GM19455 (cell line): ENCODE measurements around the gene APLN.

Experiments
- ATAC-seq: cut with Tn5 transposase; IDR thresholded peaks from one replicate; pipeline ENCODE4 v1.9.1; 2021; ENCODE audit not compliant: unreplicated experiment

The APLN gene

GRCh38 chrX:129641941-129642340 is 12.8 kb downstream of the APLN start:
- ATAC-seq, result no peak

DNA sequence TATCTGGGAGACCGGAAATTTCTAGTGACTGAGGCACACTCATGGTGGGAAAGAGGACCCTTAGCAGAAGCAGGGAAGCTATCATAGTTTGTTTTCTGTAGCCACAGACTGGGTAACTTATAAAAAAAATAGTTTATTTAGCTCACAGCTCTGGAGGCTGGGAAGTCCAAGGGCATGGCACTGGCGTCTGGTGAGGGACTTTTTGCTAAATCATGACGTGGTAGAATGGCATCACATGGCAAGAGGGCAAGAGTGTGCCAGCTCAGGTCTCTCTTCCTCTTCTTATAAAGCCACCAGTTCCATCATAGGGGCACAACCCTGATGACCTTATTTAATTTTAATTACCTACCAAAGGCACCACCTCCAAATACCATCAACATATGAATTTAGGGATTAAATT is 13.3 kb downstream of the APLN start:
- ATAC-seq, result no peak

GRCh38 chrX:129640737-129641136 is 14.0 kb downstream of the APLN start:
- ATAC-seq, result no peak

DNA sequence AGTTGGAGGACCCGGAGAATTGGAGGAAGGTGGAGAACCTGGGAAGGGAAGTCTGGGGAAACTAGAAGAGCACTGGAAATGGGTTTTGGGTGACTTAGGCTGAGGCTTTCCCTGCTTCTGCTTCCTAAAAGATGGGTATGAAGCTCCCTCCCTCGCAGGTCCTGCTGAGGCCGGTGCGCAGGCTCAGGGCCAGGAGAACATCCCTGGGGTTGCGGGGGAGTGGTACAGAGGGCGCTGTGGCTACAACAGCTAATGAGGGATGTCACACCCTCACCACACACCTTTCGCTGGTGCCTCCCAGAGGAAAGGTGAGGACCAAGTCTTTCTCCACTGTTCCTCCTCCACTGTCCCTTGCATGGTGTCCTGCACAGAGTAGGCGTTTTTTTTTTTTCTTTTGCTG is 15.8 kb downstream of the APLN start:
- ATAC-seq, result no peak

- ATAC-seq, result peak; percentile 57
Observed at GRCh38 chrX:129637217-129638109, 17.3 kb downstream of the APLN start.

DNA sequence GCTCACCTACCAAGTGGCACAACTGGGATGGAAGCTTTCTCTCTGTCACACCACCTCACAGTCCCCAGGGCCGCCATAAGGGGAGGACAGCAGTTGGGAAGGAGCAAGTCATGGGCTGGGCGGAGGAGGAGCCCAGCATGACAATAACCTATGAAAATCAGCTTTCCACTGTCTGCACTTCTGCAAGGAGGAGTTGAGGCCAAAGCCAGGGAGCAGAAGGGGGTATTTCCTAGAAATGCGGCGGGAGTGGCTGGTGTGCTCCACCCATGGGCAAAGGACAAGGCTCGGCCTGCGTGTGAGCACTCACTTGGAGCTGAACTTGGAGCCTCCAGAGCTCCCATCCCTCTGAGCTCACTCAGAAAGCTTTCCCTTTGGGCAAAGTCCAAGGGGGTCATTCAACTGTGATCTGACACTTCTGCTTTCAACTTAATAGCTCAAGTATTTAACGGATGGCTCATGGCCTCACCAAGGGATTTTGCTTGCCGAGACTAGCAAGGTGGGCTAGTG is 18.5 kb downstream of the APLN start:
- no peak for ATAC-seq

- ATAC-seq, result no peak
Observed at GRCh38 chrX:129634541-129634940, 20.2 kb downstream of the APLN start.

- ATAC-seq, result no peak
Observed at GRCh38 chrX:129632443-129632842, 22.3 kb downstream of the APLN start.

DNA sequence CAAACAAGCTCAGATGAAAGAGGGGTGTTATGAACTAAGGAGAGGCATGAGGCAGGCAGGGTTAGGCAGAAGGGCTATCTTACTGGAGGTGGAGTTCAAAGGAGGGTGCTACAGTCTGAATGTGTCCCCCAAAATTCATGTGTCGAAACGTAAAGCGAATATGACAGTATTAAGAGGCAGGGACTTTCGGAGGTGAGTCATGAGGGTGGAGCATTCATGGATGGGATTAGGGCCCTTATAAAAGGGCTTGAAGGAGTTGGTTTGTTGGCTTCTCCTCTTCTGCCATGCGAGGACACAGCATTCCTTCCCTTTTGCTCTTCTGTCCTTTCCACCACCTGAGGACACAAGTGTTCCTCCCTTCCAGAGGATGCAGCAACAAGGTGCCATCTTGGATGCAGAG is 22.9 kb downstream of the APLN start:
- ATAC-seq, result no peak

DNA sequence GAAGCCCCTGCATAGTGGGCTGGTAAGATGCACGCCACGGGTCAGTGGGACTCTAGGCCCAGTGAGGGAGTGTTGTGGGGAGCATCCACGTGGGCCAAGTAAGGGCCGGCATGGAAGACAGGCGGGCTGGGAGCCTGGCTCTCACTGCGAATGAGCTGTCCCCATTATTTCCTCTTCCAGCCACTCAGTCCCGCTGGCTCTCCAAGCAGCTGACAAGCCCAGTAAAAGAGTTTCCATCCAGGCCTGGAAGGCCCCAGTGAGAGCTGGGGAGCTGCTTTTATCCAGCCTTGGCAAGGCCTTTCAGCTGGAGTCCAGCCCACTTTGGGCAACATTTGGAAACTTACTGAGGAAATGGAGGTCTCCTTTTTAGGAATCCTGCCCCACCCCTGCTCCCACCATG is 24.9 kb downstream of the APLN start:
- ATAC-seq, result no peak

- ATAC-seq, result no peak
Observed at GRCh38 chrX:129626026-129626425, 28.7 kb downstream of the APLN start.

DNA sequence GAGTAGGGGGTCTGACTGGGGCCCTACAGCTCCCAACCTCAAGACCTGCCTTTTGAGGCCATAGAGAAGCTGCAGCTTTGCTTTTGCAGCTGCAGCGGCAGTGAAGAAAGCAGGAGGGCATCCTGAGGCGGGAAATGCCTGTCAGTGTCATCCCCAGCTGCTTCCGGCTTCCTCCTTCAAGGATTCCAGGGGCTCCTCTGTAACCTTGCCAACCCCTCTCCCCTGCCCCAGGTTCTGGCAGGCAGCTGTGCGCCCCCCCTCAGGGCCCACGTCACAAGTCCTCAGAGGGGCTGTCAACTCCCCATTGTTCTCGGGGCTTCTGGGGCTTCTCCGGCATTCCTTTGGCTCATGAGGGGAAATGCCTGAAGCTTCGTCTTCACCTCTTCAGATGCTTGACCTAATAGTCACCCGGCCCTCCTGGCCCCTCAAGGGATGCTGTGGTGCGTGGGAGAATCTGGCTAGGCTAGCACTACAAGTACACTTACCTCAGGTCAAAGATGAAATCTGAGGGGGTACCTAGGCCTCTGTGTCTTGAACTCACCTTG is 31.9 kb downstream of the APLN start:
- no peak for ATAC-seq

DNA sequence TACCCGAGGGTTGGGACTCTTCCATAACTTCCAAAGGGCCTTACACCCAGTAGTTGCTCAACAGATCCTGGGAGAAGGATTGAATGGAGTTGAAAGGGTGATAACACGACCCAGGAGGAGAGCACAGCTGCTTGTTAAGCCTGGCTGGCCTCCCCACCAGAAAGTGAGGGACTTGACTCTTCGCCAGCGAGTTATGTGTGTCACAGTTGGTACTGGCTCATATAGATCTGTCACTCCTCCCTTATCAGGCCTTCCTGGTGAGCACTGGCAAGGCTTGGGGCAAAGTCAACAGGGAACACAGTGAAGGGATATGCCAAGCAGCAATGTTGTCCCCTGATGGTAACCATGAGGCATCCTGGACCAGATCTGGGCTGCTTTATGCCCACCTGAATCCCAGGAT is 35.8 kb downstream of the APLN start:
- ATAC-seq, result no peak

GRCh38 chrX:129617420-129617819 is 37.3 kb downstream of the APLN start:
- no peak for ATAC-seq

DNA sequence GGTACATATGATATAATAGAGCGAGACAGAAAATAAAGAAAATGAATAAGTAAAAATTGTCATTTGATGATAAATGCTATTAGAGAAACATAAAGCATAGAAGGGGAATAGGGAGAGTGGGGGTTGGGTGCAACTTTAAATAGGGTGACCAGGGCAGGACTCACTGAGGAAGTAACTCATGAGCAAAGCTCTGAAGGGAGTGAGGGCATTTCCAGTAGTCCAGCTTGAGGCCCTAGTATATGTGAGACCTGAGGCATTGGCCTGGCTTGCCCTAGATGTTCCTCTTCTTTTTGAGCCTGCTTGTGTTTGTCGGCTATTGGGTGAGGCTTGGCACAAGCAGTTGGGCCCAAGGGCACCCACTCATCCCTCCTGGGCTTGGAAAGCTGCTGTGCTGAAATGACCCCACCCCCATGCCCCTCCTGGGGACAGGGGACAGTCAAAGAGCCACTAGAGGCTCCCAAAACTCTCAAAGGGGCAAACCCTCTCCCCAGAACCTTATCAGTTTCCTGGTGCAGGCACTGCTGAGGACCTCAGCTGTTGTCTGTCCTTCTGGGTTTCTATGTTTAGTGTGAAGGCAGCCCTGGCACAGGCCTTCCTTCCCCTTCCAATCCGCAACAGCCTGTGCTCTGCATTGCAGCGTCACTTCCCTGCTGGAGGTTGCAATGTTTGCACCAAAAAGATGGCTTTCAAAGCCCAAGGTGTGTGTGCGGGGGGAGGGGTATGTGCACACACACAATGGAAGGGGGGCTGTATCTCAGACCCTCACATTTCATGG is 40.1 kb downstream of the APLN start:
- no peak for ATAC-seq

- no peak for ATAC-seq
Observed at GRCh38 chrX:129613596-129613995, 41.2 kb downstream of the APLN start.

DNA sequence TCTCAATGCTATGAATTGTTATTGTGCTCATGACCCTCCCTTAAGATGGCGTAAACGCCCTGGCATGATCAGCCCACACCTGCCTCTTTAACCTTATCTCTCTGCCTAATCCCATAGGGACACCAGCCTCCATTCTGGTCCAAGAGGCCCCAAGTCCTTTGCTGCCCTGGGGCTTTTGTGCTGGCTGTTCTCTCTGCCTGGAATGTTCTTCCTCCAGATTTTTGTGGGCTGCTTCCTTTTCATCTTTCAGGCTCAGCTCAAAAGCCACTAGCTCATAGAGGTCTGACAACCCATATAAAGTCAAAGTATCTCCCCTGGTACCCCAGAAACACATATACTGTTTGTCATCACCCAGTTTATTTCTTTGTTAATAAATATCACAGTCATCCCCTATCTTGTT is 42.4 kb downstream of the APLN start:
- no peak for ATAC-seq

DNA sequence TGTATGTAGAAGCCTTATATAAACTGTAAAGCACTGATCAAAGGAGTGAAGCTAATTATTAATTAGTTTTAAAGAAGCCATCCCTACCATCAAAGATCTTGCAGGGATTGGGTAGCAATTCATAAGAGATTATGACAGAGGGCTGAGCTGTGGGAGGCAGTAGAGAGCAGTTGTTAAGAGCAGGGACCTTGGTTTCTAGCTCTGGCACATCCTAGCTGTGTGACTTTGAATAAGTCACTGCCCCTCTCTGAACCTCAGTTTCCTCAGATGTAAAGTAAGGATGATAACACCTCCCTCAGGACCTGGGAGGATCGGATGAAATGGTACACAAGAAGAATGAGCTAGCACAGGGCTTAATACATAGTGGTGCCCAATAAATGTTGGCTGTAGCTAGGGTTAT is 45.4 kb downstream of the APLN start:
- no peak for ATAC-seq

DNA sequence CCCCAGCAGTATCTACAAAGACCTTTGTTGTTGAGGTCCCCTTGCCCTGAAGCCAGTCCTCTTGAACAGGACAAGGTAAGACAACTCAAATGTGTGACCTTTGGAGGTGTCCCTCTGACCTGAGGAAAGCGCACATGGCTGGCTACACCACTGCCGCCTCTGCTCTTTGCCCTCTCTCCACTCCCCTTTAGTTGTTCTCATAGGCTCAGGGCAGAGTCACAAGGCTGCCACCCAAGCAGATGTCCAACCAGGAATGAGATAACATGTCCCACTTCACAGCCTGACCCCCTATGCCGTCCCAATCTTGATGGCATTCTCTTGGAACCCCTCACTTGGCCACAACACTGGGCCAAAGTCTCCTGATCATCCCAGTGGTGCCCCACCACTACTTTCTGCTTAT is 46.3 kb downstream of the APLN start:
- ATAC-seq, result no peak

- ATAC-seq, result no peak
Observed at GRCh38 chrX:129606918-129607317, 47.8 kb downstream of the APLN start.

GRCh38 chrX:129600981-129601424 is 53.8 kb downstream of the APLN start:
- ATAC-seq, result no peak

- no peak for ATAC-seq
Observed at GRCh38 chrX:129599996-129600395, 54.8 kb downstream of the APLN start.
